ENCODE measurements around the gene IL12RB1. TPM values are rescaled to one million over a fixed set of nuclear protein-coding genes. Genes with fewer than 3 reads are reported as not detected.
A peak's percentile ranks its signal among the peaks of the same experiment; 100 is the strongest.

IL12RB1 gene
- total and polyA plus RNA-seq, 2 of the 13 experiments (the other 11 are each of a cell fraction or from before 2014, with no cell fraction given), result 0.03 to 0.04 TPM

DNA sequence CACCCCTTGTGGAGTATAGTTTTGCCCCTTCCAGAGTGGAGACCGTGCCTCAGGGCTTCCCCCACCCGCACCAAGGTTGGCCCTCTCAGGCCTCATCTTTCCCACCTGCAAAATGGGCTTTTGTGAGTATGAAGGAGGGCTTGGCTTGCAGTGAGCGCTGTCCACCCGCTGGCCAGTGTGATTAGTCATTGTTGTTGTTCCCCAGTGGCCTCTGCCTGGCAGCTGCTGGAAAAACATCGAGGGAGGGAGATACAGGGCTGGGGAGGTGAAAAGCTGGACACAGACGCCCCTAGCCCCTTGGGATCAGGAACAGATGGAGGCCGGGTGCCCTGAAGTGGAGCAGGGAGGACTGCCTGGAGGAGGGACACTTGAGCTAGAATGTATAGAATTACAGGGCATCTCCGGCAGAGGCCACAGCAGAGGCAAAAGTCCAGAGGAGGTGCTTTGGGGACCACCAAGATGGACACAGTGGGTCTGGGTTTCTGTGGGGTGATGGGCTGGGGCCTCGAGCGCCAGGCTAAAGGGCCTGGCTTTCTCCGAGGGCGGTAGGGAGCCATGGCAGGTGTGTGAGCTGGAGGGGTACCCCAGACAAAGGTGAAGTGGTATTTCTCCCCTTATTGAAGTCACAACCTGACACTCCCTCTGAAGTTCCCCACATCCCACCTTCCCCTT is 3.9 kb upstream of the IL12RB1 start (continued):
- TF ChIP-seq ZBTB8A (CRISPR knock-in tag; IDR thresholded peaks at IDR 0.05; ENCODE audit: borderline replicate concordance, low read depth) (no peak), ZNF33A (CRISPR knock-in tag; IDR thresholded peaks at IDR 0.05; ENCODE audit: borderline replicate concordance) (no peak), ASH2L (IDR thresholded peaks at IDR 0.05; ENCODE audit: insufficient read length, low read depth, low read length) (no peak), ZNF263 (CRISPR knock-in tag; IDR thresholded peaks at IDR 0.05) (peak; percentile 93), ZNF234 (CRISPR knock-in tag; conservative IDR thresholded peaks at IDR 0.05) (no peak)
- TF ChIP-seq, protein P1, sequence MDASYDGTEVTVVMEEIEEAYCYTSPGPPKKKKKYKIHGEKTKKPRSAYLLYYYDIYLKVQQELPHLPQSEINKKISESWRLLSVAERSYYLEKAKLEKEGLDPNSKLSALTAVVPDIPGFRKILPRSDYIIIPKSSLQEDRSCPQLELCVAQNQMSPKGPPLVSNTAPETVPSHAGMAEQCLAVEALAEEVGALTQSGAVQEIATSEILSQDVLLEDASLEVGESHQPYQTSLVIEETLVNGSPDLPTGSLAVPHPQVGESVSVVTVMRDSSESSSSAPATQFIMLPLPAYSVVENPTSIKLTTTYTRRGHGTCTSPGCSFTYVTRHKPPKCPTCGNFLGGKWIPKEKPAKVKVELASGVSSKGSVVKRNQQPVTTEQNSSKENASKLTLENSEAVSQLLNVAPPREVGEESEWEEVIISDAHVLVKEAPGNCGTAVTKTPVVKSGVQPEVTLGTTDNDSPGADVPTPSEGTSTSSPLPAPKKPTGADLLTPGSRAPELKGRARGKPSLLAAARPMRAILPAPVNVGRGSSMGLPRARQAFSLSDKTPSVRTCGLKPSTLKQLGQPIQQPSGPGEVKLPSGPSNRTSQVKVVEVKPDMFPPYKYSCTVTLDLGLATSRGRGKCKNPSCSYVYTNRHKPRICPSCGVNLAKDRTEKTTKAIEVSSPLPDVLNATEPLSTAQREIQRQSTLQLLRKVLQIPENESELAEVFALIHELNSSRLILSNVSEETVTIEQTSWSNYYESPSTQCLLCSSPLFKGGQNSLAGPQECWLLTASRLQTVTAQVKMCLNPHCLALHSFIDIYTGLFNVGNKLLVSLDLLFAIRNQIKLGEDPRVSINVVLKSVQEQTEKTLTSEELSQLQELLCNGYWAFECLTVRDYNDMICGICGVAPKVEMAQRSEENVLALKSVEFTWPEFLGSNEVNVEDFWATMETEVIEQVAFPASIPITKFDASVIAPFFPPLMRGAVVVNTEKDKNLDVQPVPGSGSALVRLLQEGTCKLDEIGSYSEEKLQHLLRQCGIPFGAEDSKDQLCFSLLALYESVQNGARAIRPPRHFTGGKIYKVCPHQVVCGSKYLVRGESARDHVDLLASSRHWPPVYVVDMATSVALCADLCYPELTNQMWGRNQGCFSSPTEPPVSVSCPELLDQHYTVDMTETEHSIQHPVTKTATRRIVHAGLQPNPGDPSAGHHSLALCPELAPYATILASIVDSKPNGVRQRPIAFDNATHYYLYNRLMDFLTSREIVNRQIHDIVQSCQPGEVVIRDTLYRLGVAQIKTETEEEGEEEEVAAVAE (CRISPR knock-in tag; IDR thresholded peaks at IDR 0.05; ENCODE audit: borderline replicate concordance), result no peak

DNA sequence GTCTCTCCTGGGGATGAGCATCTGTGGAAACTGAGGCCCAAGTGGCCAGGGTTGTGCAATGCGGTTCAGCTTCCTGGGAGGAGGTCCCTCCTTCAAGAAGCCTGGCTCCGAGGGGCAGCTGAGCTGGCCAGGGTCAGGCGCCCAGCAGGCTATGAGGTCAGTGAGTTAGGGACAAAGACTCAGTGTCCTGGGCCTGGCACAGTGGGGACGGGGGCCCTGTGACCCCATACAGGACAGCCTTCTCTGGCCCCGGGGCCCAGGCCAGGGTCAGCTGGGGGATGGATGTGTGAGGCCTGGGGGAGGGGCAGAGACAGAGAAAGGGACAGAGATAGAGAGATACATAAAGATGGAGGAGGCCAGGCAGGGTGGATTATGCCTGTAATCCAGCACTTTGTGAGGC is 3.0 kb upstream of the IL12RB1 start:
- H4K20me1 ChIP-seq (ENCODE audit: insufficient read depth, low read length), result no peaks in the 10 kb centered on the region
- POLR2A ChIA-PET, result interaction anchor here (1.5 kb wide), 1 partner anchor 19 kb away, joined by 5 read pairs; no protein-coding TSS in a partner anchor
- no peak overlapping the region for H3K4me3 ChIP-seq (replicated peaks in 1 of 3; ENCODE audit: insufficient read depth in 1 of 3, low read depth in 2 of 3, low read length in 3 of 3)
- CTCF ChIA-PET (ENCODE audit: low intra/inter-chr PET ratio, low total read pairs), result no interaction called here
- TF ChIP-seq MIER3 (CRISPR knock-in tag; IDR thresholded peaks at IDR 0.05; ENCODE audit: borderline replicate concordance) (no peak), CEBPB (IDR thresholded peaks at IDR 0.05; ENCODE audit: borderline replicate concordance, low read depth, low read length) (peak; percentile 39; the same call in 1 of the 2 replicates)
- no TSS peak for BruUV-seq (replicated peaks)
- in situ Hi-C loops (cut with HindIII; ENCODE audit: extremely low pct_ligation_motif_present, low pct_unique_long_range_greater_than_20kb), result no loop called here
- no peak for DNase-seq (ENCODE audit: low spot score)
- H3K36me3 ChIP-seq (replicated peaks in 1 of 2; ENCODE audit: control insufficient read depth in 1 of 2, insufficient read depth in 2 of 2, low read length in 2 of 2), result no peaks in the 10 kb centered on the region
- no peaks in the 10 kb centered on the region; a peak in 2 of 5 replicates for H3K27me3 ChIP-seq (ENCODE audit: control insufficient read depth in 1 of 2, insufficient read depth in 2 of 2, low read length in 2 of 2)
- intact Hi-C loops (cut with micrococcal nuclease; ENCODE audit: unreplicated experiment), result no loop called here
- peak overlapping the region; percentile 36; the same call in 1 of the 2 replicates for H3K4me2 ChIP-seq (ENCODE audit: low read depth, low read length)
- H3K4me1 ChIP-seq (ENCODE audit: insufficient read depth, low read length), result peaks cover 57% of the 10 kb centered on the region
- no peak overlapping the region for H2AFZ ChIP-seq (ENCODE audit: low read length)
- no peak for ATAC-seq
- H3K9me3 ChIP-seq (ENCODE audit: low read length), result no peaks in the 10 kb centered on the region
- 16% methylated on average over 5 of the region's 5 CpGs for WGBS (ENCODE audit: low lambda C conversion rate)
- FAIRE-seq, result no peak
- H3K27ac ChIP-seq (ENCODE audit: extremely low read length, insufficient read depth, low read length), result no peak overlapping the region
- H3K9ac ChIP-seq (ENCODE audit: insufficient read depth, low read depth, low read length), result no peak overlapping the region
- no peaks in the 10 kb centered on the region for H3K79me2 ChIP-seq (ENCODE audit: insufficient read depth, low read length)
